Mammary epithelial cell (primary cell): ENCODE results near the gene KICS2.

Experiments
- EZH2 ChIP-seq: IDR thresholded peaks from 2 replicates; pipeline ENCODE4 v1.6.1; 2012; ENCODE audit warnings: low read length, inconsistent platforms, borderline replicate concordance
- TF ChIP-seq, protein P1 (sequence below), 2 donors: IDR thresholded peaks in 1 of 2; conservative IDR thresholded peaks in 1 of 2; 2 replicates each; pipeline ENCODE4 v1.5.1; 2011 to 2012; ENCODE audit warnings: inconsistent platforms in 2 of 2, low read length in 2 of 2, mild to moderate bottlenecking in 2 of 2, control low read depth in 1 of 2, low read depth in 1 of 2; ENCODE audit not compliant: insufficient read depth in 1 of 2; ENCODE audit errors: extremely low read depth in 1 of 2

DNA sequence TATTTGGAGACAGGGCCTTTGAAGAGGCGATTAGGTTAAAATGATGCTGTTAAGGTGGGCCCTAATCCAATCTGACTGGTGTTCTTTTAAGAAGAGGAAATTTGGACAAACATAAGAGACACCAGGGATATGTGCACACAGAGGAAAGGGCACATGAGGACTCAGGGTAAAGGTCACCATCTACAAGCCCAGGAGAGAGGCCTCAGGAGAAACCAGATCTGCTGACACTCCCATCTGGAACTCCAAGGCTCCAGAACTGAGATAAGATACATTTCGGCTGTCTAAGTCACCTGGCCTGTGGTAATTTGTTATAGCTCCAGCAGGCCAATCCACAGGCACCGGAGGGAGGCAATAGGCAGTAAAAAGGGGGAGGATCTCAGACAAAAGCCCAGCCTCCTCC, 48.6 kb downstream of the KICS2 start:
- TF ChIP-seq, protein P1, sequence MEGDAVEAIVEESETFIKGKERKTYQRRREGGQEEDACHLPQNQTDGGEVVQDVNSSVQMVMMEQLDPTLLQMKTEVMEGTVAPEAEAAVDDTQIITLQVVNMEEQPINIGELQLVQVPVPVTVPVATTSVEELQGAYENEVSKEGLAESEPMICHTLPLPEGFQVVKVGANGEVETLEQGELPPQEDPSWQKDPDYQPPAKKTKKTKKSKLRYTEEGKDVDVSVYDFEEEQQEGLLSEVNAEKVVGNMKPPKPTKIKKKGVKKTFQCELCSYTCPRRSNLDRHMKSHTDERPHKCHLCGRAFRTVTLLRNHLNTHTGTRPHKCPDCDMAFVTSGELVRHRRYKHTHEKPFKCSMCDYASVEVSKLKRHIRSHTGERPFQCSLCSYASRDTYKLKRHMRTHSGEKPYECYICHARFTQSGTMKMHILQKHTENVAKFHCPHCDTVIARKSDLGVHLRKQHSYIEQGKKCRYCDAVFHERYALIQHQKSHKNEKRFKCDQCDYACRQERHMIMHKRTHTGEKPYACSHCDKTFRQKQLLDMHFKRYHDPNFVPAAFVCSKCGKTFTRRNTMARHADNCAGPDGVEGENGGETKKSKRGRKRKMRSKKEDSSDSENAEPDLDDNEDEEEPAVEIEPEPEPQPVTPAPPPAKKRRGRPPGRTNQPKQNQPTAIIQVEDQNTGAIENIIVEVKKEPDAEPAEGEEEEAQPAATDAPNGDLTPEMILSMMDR (conservative IDR thresholded peaks at IDR 0.05 in 1 of 2, IDR thresholded peaks at IDR 0.05 in 1 of 2; ENCODE audit: extremely low read depth in 1 of 2, insufficient read depth in 1 of 2, low read depth in 1 of 2, low read length in 2 of 2) = no peak
- no peak for TF ChIP-seq EZH2
